NK-92 (cell line): ENCODE results near the gene SCN9A.
"Not testable (repeated sequence)": the region's sequence is repeated elsewhere in the genome, so short reads cannot be mapped to it uniquely, and the experiment has no call there.

Experiments used
- DNase-seq: peaks from one replicate; lab custom pipeline; 2025; ENCODE audit not compliant: unreplicated experiment; lab: John Stamatoyannopoulos, UW

Gene SCN9A

GRCh38 chr2:166335284-166335683, 40.5 kb downstream of the SCN9A start:
- no peak for DNase-seq

GRCh38 chr2:166334805-166335204, 40.9 kb downstream of the SCN9A start:
- no peak for DNase-seq

GRCh38 chr2:166333801-166334200, 41.9 kb downstream of the SCN9A start:
- no peak for DNase-seq

GRCh38 chr2:166332106-166332505, 43.6 kb downstream of the SCN9A start:
- no peak for DNase-seq

GRCh38 chr2:166331468-166331867, 44.3 kb downstream of the SCN9A start:
- no peak for DNase-seq

- no peak for DNase-seq
Observed at GRCh38 chr2:166329465-166329864, 46.3 kb downstream of the SCN9A start.

- DNase-seq = no peak
Observed at GRCh38 chr2:166328147-166328546, 47.6 kb downstream of the SCN9A start.

GRCh38 chr2:166321076-166321475, 54.7 kb downstream of the SCN9A start:
- DNase-seq = no peak

GRCh38 chr2:166314022-166314759, 61.6 kb downstream of the SCN9A start:
- DNase-seq = no peak

GRCh38 chr2:166312863-166313262, 62.9 kb downstream of the SCN9A start:
- DNase-seq = not testable (repeated sequence)

GRCh38 chr2:166307326-166307725, 68.4 kb downstream of the SCN9A start:
- no peak for DNase-seq

GRCh38 chr2:166304656-166305055, 71.1 kb downstream of the SCN9A start:
- DNase-seq = no peak

- DNase-seq = no peak
Observed at GRCh38 chr2:166302036-166302435, 73.7 kb downstream of the SCN9A start.

GRCh38 chr2:166297951-166298350, 77.8 kb downstream of the SCN9A start:
- DNase-seq = no peak

- DNase-seq = no peak
Observed at GRCh38 chr2:166293984-166294383, 81.8 kb downstream of the SCN9A start.

- no peak for DNase-seq
Observed at GRCh38 chr2:166285215-166285614, 90.5 kb downstream of the SCN9A start.

- DNase-seq = no peak
Observed at GRCh38 chr2:166284359-166284758, 91.4 kb downstream of the SCN9A start.

- DNase-seq = no peak
Observed at GRCh38 chr2:166282154-166282553, 93.6 kb downstream of the SCN9A start.

- DNase-seq = no peak
Observed at GRCh38 chr2:166278856-166279255, 96.9 kb downstream of the SCN9A start.

- no peak for DNase-seq
Observed at GRCh38 chr2:166270376-166270775, 105.4 kb downstream of the SCN9A start.

GRCh38 chr2:166269322-166269721, 106.4 kb downstream of the SCN9A start:
- DNase-seq = no peak

- DNase-seq = no peak
Observed at GRCh38 chr2:166257859-166258258, 117.9 kb downstream of the SCN9A start.

- no peak for DNase-seq
Observed at GRCh38 chr2:166256896-166257295, 118.8 kb downstream of the SCN9A start.
